ENCODE results near the gene GABBR2. TPM values are rescaled to one million over a fixed set of nuclear protein-coding genes. Genes with fewer than 3 reads are reported as not detected.

The GABBR2 gene
- total RNA-seq, 6 experiments from 2014 or later, result not detected

- Histone ChIP-seq H3K4me3 (no peak overlapping the region), H3K36me3 (no peaks in the 10 kb centered on the region), H3K4me1 (no peaks in the 10 kb centered on the region), H3K9me3 (no peaks in the 10 kb centered on the region), H3K27me3 (no peaks in the 10 kb centered on the region), H3K27ac (no peak overlapping the region)
- no peak for DNase-seq
- intact Hi-C loops (cut with DNase I), result no loop called here
- ATAC-seq, result no peak
- 74% methylated on average over 2 of the region's 5 CpGs for WGBS (ENCODE audit: insufficient coverage, low coverage, low lambda C conversion rate, missing lambda C conversion rate)
- TF ChIP-seq CTCF (IDR thresholded peaks at IDR 0.05) (no peak), POLR2A (IDR thresholded peaks at IDR 0.05) (no peak)
Observed at GRCh38 chr9:98477884-98478283, 230.9 kb downstream of the GABBR2 start.

GRCh38 chr9:98472216-98472615 lies 236.5 kb downstream of the GABBR2 start:
- Histone ChIP-seq H3K27ac (no peak overlapping the region), H3K36me3 (no peaks in the 10 kb centered on the region), H3K4me3 (no peak overlapping the region), H3K4me1 (no peaks in the 10 kb centered on the region), H3K27me3 (no peaks in the 10 kb centered on the region), H3K9me3 (no peaks in the 10 kb centered on the region)
- ATAC-seq, result no peak
- no peak for DNase-seq
- 36% methylated on average over 2 of the region's 2 CpGs for WGBS (ENCODE audit: insufficient coverage, low coverage, low lambda C conversion rate, missing lambda C conversion rate)
- TF ChIP-seq CTCF (IDR thresholded peaks at IDR 0.05), result no peak
- TF ChIP-seq POLR2A (IDR thresholded peaks at IDR 0.05), result no peak
- intact Hi-C loops (cut with DNase I), result no loop called here

- no peaks in the 10 kb centered on the region for H3K4me1 ChIP-seq
- H3K4me3 ChIP-seq, result no peak overlapping the region
- 67% methylated on average over 2 of the region's 3 CpGs for WGBS (ENCODE audit: insufficient coverage, low coverage, low lambda C conversion rate, missing lambda C conversion rate)
- H3K36me3 ChIP-seq, result no peaks in the 10 kb centered on the region
- H3K27ac ChIP-seq, result no peak overlapping the region
- DNase-seq (no peak), ATAC-seq (no peak)
- H3K9me3 ChIP-seq, result no peaks in the 10 kb centered on the region
- TF ChIP-seq POLR2A (IDR thresholded peaks at IDR 0.05) (no peak), CTCF (IDR thresholded peaks at IDR 0.05) (no peak)
- intact Hi-C loops (cut with DNase I), result no loop called here
- no peaks in the 10 kb centered on the region for H3K27me3 ChIP-seq
Observed at GRCh38 chr9:98471185-98471584, 237.6 kb downstream of the GABBR2 start.

- Histone ChIP-seq H3K36me3 (no peaks in the 10 kb centered on the region), H3K4me3 (no peak overlapping the region), H3K27me3 (no peaks in the 10 kb centered on the region), H3K27ac (no peak overlapping the region), H3K9me3 (no peaks in the 10 kb centered on the region), H3K4me1 (no peaks in the 10 kb centered on the region)
- no peak for ATAC-seq
- intact Hi-C loops (cut with DNase I), result no loop called here
- TF ChIP-seq POLR2A (IDR thresholded peaks at IDR 0.05) (no peak), CTCF (IDR thresholded peaks at IDR 0.05) (no peak)
- WGBS (ENCODE audit: insufficient coverage, low coverage, low lambda C conversion rate, missing lambda C conversion rate), result 77% methylated on average over 4 of the region's 5 CpGs
- DNase-seq, result no peak
Observed at GRCh38 chr9:98468567-98469239, 240.0 kb downstream of the GABBR2 start.

Data from right lobe of liver (tissue), 6 donors.